T-cell (primary cell): ENCODE data around the gene SCGB2B2. TPM values are rescaled to one million over a fixed set of nuclear protein-coding genes. Genes with fewer than 3 reads are reported as not detected.

Experiments
- ATAC-seq, 4 experiments: fragments of 200-7000 bp in 3 of 4; fragments of 150-1000 bp in 1 of 4; cut with Tn5 transposase; replicated peaks in 1 of 4; 1 replicate in 3 of 4; 2 replicates in 1 of 4; pipeline ENCODE4 v1.10.0; 2021; ENCODE audit warnings: moderate library complexity in 3 of 4, mild to moderate bottlenecking in 2 of 4, moderate number of reproducible peaks in 1 of 4
- CTCF ChIA-PET, 2 donors: fragments of 300-600 bp; sonication (Branson Sonifier 250); formaldehyde crosslinking; loops; one replicate each; lab custom pipeline; 2022; ENCODE audit warnings: antibody characterized with exemption in 2 of 2; lab: Charles Lee
- POLR2A ChIA-PET, 2 donors: fragments of 300-600 bp; sonication (Branson Sonifier 250); formaldehyde crosslinking; loops; one replicate each; lab custom pipeline; 2022; ENCODE audit warnings: antibody characterized with exemption in 2 of 2; lab: Charles Lee
- DNase-seq, 35 experiments: peaks; one replicate each; pipeline versions ENCODE4 v3.0.0 to v3.0.0-alpha.2; 2013 to 2023
- H3K27ac ChIP-seq: one replicate; pipeline ENCODE4 v1.5.1; 2013; ENCODE audit warnings: low read length
- H3K27me3 ChIP-seq, 2 experiments: replicated peaks in 1 of 2; 1 replicate in 1 of 2; 2 replicates in 1 of 2; pipeline versions ENCODE4 v1.6.1 to v1.7.0; 2013; ENCODE audit warnings: low read length in 1 of 2, mixed read lengths in 1 of 2; ENCODE audit not compliant: control insufficient read depth in 2 of 2, insufficient read depth in 2 of 2; ENCODE audit errors: extremely low read depth in 1 of 2
- H3K36me3 ChIP-seq, 2 donors: 1 replicate in 1 of 2; 2 replicates in 1 of 2; pipeline versions ENCODE4 v1.6.1 to v1.7.0; 2013; ENCODE audit warnings: low read length in 1 of 2; ENCODE audit not compliant: control insufficient read depth in 2 of 2, insufficient read depth in 1 of 2; ENCODE audit errors: extremely low read depth in 1 of 2
- H3K4me1 ChIP-seq, 2 experiments: 1 replicate in 1 of 2; 2 replicates in 1 of 2; pipeline versions ENCODE4 v1.6.1 to v1.7.0; 2013; ENCODE audit warnings: low read length in 2 of 2, mixed read lengths in 1 of 2; ENCODE audit not compliant: insufficient read depth in 2 of 2, control insufficient read depth in 1 of 2; ENCODE audit errors: extremely low read depth in 1 of 2
- H3K4me3 ChIP-seq, 2 donors: 1 replicate in 1 of 2; 2 replicates in 1 of 2; pipeline versions ENCODE4 v1.5.1 to v1.7.0; 2013; ENCODE audit warnings: mild to moderate bottlenecking in 2 of 2, low read length in 1 of 2, moderate library complexity in 1 of 2; ENCODE audit not compliant: control insufficient read depth in 1 of 2; ENCODE audit errors: extremely low read depth in 1 of 2
- H3K9me3 ChIP-seq: 2 replicates; pipeline ENCODE4 v1.7.0; 2013
- H3K27ac Mint-ChIP-seq, 2 donors: one replicate each; pipeline ENCODE4 v1.8.0; 2020 to 2021; ENCODE audit warnings: mild to moderate bottlenecking in 2 of 2, mixed read lengths in 2 of 2
- H3K27me3 Mint-ChIP-seq, 2 donors: one replicate each; pipeline ENCODE4 v1.8.0; 2021 to 2022; ENCODE audit warnings: mixed read lengths in 2 of 2
- H3K36me3 Mint-ChIP-seq: one replicate; pipeline ENCODE4 v1.8.0; 2021; ENCODE audit warnings: mixed read lengths
- H3K4me1 Mint-ChIP-seq, 3 donors: one replicate each; pipeline ENCODE4 v1.8.0; 2020 to 2022; ENCODE audit warnings: mixed read lengths in 3 of 3, mild to moderate bottlenecking in 1 of 3
- H3K4me3 Mint-ChIP-seq, 3 donors: one replicate each; pipeline ENCODE4 v1.8.0; 2020 to 2022; ENCODE audit warnings: mild to moderate bottlenecking in 3 of 3, mixed read lengths in 3 of 3, moderate library complexity in 3 of 3
- H3K9me3 Mint-ChIP-seq, 3 donors: one replicate each; pipeline ENCODE4 v1.8.0; 2020 to 2022; ENCODE audit warnings: mixed read lengths in 3 of 3
- WGBS: methylation state at CpG from one replicate; pipeline ENCODE4 v1.1.5; 2013; ENCODE audit warnings: missing lambda C conversion rate; ENCODE audit not compliant: insufficient coverage; 5-methylcytosine and 5-hydroxymethylcytosine counted together
- total RNA-seq, 35 experiments: library from RNA in 6 of 35; stranded (reverse) in 6 of 35; fragments of 120-200 nt in 1 of 35; gene quantifications; one replicate each; pipeline versions ENCODE4 v1.2.1 to v1.2.4 and lab custom pipeline; 2013 to 2026

Gene SCGB2B2
- total RNA-seq, 5 donors from 2014 or later (not counting 1 experiment from before 2014, with no cell fraction given) = 0.16 to 1.4 (median 0.64) TPM

GRCh38 chr19:34633802-34634201 is 43.2 kb downstream of the SCGB2B2 start:
- peaks cover 0 to 27% (median 8%) of the 10 kb centered on the region in 3 donors for H3K9me3 Mint-ChIP-seq
- H3K4me3 ChIP-seq = no peak overlapping the region
- POLR2A ChIA-PET = interaction anchor here (0.6 kb wide), 2 partner anchors 122 to 204 kb away, joined by 4 to 7 read pairs; no protein-coding TSS in a partner anchor
- no peaks in the 10 kb centered on the region for H3K36me3 ChIP-seq
- H3K27me3 ChIP-seq = no peaks in the 10 kb centered on the region
- peaks cover 3% of the 10 kb centered on the region for H3K9me3 ChIP-seq
- no peaks in the 10 kb centered on the region for H3K4me1 Mint-ChIP-seq
- no peak overlapping the region for H3K27ac ChIP-seq
- H3K36me3 Mint-ChIP-seq = peaks cover 23% of the 10 kb centered on the region
- no peak for DNase-seq
- CTCF ChIA-PET = no interaction called here
- H3K4me3 Mint-ChIP-seq = no peak overlapping the region
- WGBS = 100% methylated on average over 1 of the region's 2 CpGs
- no peak for ATAC-seq
- H3K4me1 ChIP-seq = no peaks in the 10 kb centered on the region
- H3K27me3 Mint-ChIP-seq = no peaks in the 10 kb centered on the region
- H3K27ac Mint-ChIP-seq = no peak overlapping the region

Other genes starting within 250 kb of the SCGB2B2 start
- gene UBA2, start 248.8 kb downstream of the SCGB2B2 start, total RNA-seq = 10 to 100 TPM; 61.7 to 87.2 (median 71.3) TPM
- gene WTIP, start 195.4 kb downstream of the SCGB2B2 start, total RNA-seq = 1 to 10 TPM in 1 of 5 donors, under 1 TPM in 4; 0.21 to 1.2 (median 0.50) TPM
- 10 to 100 TPM; 18.1 to 41.6 (median 35.7) TPM for gene ZNF302, start 519 bp upstream of the SCGB2B2 start, total RNA-seq
- 10 to 100 TPM in 3 of 5 donors, 1 to 10 TPM in 2; 4.5 to 22.9 (median 17.7) TPM for gene ZNF181, start 57.1 kb upstream of the SCGB2B2 start, total RNA-seq
- 10 to 100 TPM in 1 of 5 donors, 1 to 10 TPM in 4; 4.1 to 12.6 (median 8.1) TPM for gene ZNF599, start 96.1 kb upstream of the SCGB2B2 start, total RNA-seq
- 10 to 100 TPM in 2 of 5 donors, 1 to 10 TPM in 3; 3.2 to 10.5 (median 8.7) TPM for gene ZNF30, start 249.7 kb upstream of the SCGB2B2 start, total RNA-seq